Measurements from ENCODE around the gene ERGIC2. TPM values are rescaled to one million over a fixed set of nuclear protein-coding genes. Genes with fewer than 3 reads are reported as not detected.

The ERGIC2 gene
- total and polyA plus RNA-seq, 3 donors from 2014 or later, result 41.7 to 83.0 (median 71.3) TPM

DNA sequence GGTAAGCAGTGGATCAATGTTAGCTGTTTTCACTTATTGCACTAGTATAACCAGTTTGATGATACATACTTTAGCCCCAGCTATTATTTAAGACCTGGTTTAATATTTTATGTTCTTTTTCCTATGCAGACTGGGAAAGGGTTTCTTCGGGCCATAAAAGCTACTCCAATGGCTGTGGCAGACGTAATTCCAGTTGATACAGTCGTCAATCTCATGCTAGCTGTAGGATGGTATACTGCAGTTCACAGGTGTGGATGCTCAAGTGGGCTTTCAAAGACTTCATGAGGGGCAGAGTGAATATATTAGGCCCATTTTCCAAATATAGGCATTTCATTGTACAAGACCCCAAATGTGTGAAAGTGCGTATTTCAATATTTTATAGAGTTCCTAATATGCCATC, 70.1 kb downstream of the ERGIC2 start:
- intact Hi-C loops (cut with DNase I; ENCODE audit: low total_unique reads), result no loop called here
- Histone ChIP-seq H3K36me3 (ENCODE audit: low read depth, missing control alignments) (no peaks in the 10 kb centered on the region), H3K4me3 (no peak overlapping the region), H3K27ac (no peak overlapping the region), H3K27me3 (no peaks in the 10 kb centered on the region), H3K9me3 (no peaks in the 10 kb centered on the region), H3K4me1 (no peaks in the 10 kb centered on the region)
- no peak for DNase-seq
- TF ChIP-seq POLR2A (IDR thresholded peaks at IDR 0.05), result no peak
- TF ChIP-seq, protein P1, sequence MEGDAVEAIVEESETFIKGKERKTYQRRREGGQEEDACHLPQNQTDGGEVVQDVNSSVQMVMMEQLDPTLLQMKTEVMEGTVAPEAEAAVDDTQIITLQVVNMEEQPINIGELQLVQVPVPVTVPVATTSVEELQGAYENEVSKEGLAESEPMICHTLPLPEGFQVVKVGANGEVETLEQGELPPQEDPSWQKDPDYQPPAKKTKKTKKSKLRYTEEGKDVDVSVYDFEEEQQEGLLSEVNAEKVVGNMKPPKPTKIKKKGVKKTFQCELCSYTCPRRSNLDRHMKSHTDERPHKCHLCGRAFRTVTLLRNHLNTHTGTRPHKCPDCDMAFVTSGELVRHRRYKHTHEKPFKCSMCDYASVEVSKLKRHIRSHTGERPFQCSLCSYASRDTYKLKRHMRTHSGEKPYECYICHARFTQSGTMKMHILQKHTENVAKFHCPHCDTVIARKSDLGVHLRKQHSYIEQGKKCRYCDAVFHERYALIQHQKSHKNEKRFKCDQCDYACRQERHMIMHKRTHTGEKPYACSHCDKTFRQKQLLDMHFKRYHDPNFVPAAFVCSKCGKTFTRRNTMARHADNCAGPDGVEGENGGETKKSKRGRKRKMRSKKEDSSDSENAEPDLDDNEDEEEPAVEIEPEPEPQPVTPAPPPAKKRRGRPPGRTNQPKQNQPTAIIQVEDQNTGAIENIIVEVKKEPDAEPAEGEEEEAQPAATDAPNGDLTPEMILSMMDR (IDR thresholded peaks at IDR 0.05), result no peak
- 91 to 94% methylated on average over 4 of the region's 4 CpGs for WGBS, 2 donors

GRCh38 chr12:29309320-29309902, 71.6 kb downstream of the ERGIC2 start:
- no peaks in the 10 kb centered on the region for H3K27me3 ChIP-seq
- 68 to 90% methylated on average over 4 of the region's 4 CpGs for WGBS, 2 donors
- H3K27ac ChIP-seq, result no peak overlapping the region
- no peak for DNase-seq
- H3K9me3 ChIP-seq, result no peaks in the 10 kb centered on the region
- H3K4me3 ChIP-seq, result no peak overlapping the region
- intact Hi-C loops (cut with DNase I; ENCODE audit: low total_unique reads), result no loop called here
- H3K36me3 ChIP-seq (ENCODE audit: low read depth, missing control alignments), result no peaks in the 10 kb centered on the region
- H3K4me1 ChIP-seq, result no peaks in the 10 kb centered on the region
- TF ChIP-seq, protein P1 (IDR thresholded peaks at IDR 0.05), result no peak
- TF ChIP-seq POLR2A (IDR thresholded peaks at IDR 0.05), result no peak

GRCh38 chr12:29306682-29307081, 74.3 kb downstream of the ERGIC2 start:
- no peak overlapping the region for H3K4me3 ChIP-seq
- no peaks in the 10 kb centered on the region for H3K36me3 ChIP-seq (ENCODE audit: low read depth, missing control alignments)
- TF ChIP-seq POLR2A (IDR thresholded peaks at IDR 0.05), result no peak
- TF ChIP-seq, protein P1 (IDR thresholded peaks at IDR 0.05), result no peak
- WGBS, 2 donors, result 61 to 82% methylated on average over 2 of the region's 2 CpGs
- no peak overlapping the region for H3K27ac ChIP-seq
- no peaks in the 10 kb centered on the region for H3K27me3 ChIP-seq
- no peaks in the 10 kb centered on the region for H3K9me3 ChIP-seq
- intact Hi-C loops (cut with DNase I; ENCODE audit: low total_unique reads), result no loop called here
- DNase-seq, result no peak
- H3K4me1 ChIP-seq, result no peaks in the 10 kb centered on the region

DNA sequence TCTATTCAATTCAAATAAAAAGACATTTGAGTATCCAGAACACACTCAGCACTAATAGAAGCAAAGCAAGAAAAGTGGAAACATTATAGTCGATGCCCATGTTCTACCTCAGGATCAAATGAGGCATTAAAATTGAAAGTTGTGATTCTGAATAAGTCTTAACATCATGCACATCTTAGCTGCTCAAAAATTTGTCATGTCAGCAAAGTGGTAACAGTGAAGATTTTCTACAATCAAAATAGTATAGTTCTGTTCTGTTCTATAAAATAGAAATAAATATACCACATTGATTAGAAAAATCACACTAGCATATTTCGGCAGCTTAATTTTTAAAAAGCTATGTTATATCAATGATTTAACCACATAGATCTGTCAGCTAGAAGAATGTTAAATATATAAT, 74.7 kb downstream of the ERGIC2 start:
- Histone ChIP-seq H3K36me3 (ENCODE audit: low read depth, missing control alignments) (no peaks in the 10 kb centered on the region), H3K4me1 (no peaks in the 10 kb centered on the region), H3K4me3 (no peak overlapping the region), H3K27ac (no peak overlapping the region), H3K27me3 (no peaks in the 10 kb centered on the region), H3K9me3 (no peaks in the 10 kb centered on the region)
- TF ChIP-seq, protein P1 (IDR thresholded peaks at IDR 0.05), result no peak
- TF ChIP-seq POLR2A (IDR thresholded peaks at IDR 0.05), result no peak
- 44 to 96% methylated on average over 2 of the region's 2 CpGs for WGBS, 2 donors
- intact Hi-C loops (cut with DNase I; ENCODE audit: low total_unique reads), result no loop called here
- DNase-seq, result no peak

- intact Hi-C loops (cut with DNase I; ENCODE audit: low total_unique reads), result no loop called here
- no peaks in the 10 kb centered on the region for H3K27me3 ChIP-seq
- H3K36me3 ChIP-seq (ENCODE audit: low read depth, missing control alignments), result no peaks in the 10 kb centered on the region
- H3K27ac ChIP-seq, result no peak overlapping the region
- H3K4me3 ChIP-seq, result no peak overlapping the region
- no peaks in the 10 kb centered on the region for H3K4me1 ChIP-seq
- no peaks in the 10 kb centered on the region for H3K9me3 ChIP-seq
- TF ChIP-seq, protein P1 (IDR thresholded peaks at IDR 0.05), result no peak
- TF ChIP-seq POLR2A (IDR thresholded peaks at IDR 0.05), result no peak
- no peak for DNase-seq
These were observed 76.6 kb downstream of the ERGIC2 start for GRCh38 chr12:29304388-29304787.
